HEK293T (cell line): Measurements from ENCODE around the gene TMEM240.

Experiments
- ELF4 ChIP-seq: fragments of 450-650 bp; IDR thresholded peaks from 2 replicates; pipeline ENCODE4 v1.6.1; 2017; ENCODE audit warnings: antibody characterized with exemption
- FOXK2 ChIP-seq: fragments of 450-650 bp; IDR thresholded peaks from 2 replicates; pipeline ENCODE4 v1.6.1; 2016; ENCODE audit warnings: mild to moderate bottlenecking
- FOXM1 ChIP-seq: fragments of 450-650 bp; IDR thresholded peaks from 2 replicates; pipeline ENCODE4 v1.6.1; 2017; ENCODE audit warnings: mild to moderate bottlenecking, borderline replicate concordance
- L3MBTL2 ChIP-seq: fragments of 450-650 bp; conservative IDR thresholded peaks from 2 replicates; pipeline ENCODE4 v1.6.1; 2016; ENCODE audit warnings: mild to moderate bottlenecking
- NFRKB ChIP-seq: fragments of 450-650 bp; IDR thresholded peaks from 2 replicates; pipeline ENCODE4 v1.6.1; 2016; ENCODE audit warnings: mild to moderate bottlenecking, moderate library complexity
- ZNF384 ChIP-seq: fragments of 450-650 bp; IDR thresholded peaks from 2 replicates; pipeline ENCODE4 v1.6.1; 2016

- TF ChIP-seq FOXM1, result no peak
- no peak for TF ChIP-seq ZNF384
- no peak for TF ChIP-seq NFRKB
- TF ChIP-seq FOXK2, result no peak
- TF ChIP-seq ELF4, result no peak
- no peak for TF ChIP-seq L3MBTL2
Measured at GRCh38 chr1:1491601-1492000, 48.8 kb downstream of the TMEM240 start.
